CD4-positive, alpha-beta T cell treated with Interleukin-1 beta for 1 hour (primary cell): ENCODE results near the gene CD68.
"Not testable (repeated sequence)": the region's sequence is repeated elsewhere in the genome, so short reads cannot be mapped to it uniquely, and the experiment has no call there.

Source experiments
- DNase-seq, 2 donors: peaks; one replicate each; pipeline ENCODE4 v3.0.0-alpha.2; 2020 to 2022

Gene CD68

GRCh38 chr17:7613769-7614424 is 34.5 kb downstream of the CD68 start:
- DNase-seq, result no peak

GRCh38 chr17:7614425-7615264 is 35.2 kb downstream of the CD68 start, which contains the start of gene FXR2:
FXR2 (minus strand) TSS chr17:7614897; CDS start chr17:7614532, 365 bp downstream.
- DNase-seq, result peak; percentile 100

GRCh38 chr17:7615265-7615747 is 35.9 kb downstream of the CD68 start:
- no peak for DNase-seq

- DNase-seq, result no peak
Observed at GRCh38 chr17:7618608-7619007, 39.2 kb downstream of the CD68 start.

GRCh38 chr17:7620835-7621234 is 41.4 kb downstream of the CD68 start:
- DNase-seq, result no peak

GRCh38 chr17:7623661-7624060 is 44.2 kb downstream of the CD68 start:
- no peak for DNase-seq

GRCh38 chr17:7625749-7626148 is 46.3 kb downstream of the CD68 start:
- not testable (repeated sequence) for DNase-seq

GRCh38 chr17:7626307-7626706 is 46.9 kb downstream of the CD68 start:
- DNase-seq, result peak in 1 of 2 donors; percentile 19

- DNase-seq, result no peak
Observed at GRCh38 chr17:7626956-7627249, 47.5 kb downstream of the CD68 start.

GRCh38 chr17:7627250-7628121 is 48.0 kb downstream of the CD68 start, which contains the start of gene SAT2:
SAT2 (minus strand) TSS chr17:7627821; CDS start chr17:7627635, 186 bp downstream.
- peak; percentile 90 for DNase-seq

- DNase-seq, result no peak
Observed at GRCh38 chr17:7629939-7630571, 50.6 kb downstream of the CD68 start, which contains the start of gene SHBG. SHBG (plus strand) TSS chr17:7630135; CDS start chr17:7630173, 38 bp downstream.
